Measurements from ENCODE around the gene TTC39C.
A peak's percentile ranks its signal among the peaks of the same experiment; 100 is the strongest.

The TTC39C gene

GRCh38 chr18:24168496-24168895, 153.9 kb downstream of the TTC39C start:
- no peaks in the 10 kb centered on the region for H3K9me3 ChIP-seq (ENCODE audit: control extremely low read depth in 1 of 5, control insufficient read depth in 4 of 5, insufficient read depth in 2 of 5, low read depth in 1 of 5, low read length in 4 of 5)
- no peak overlapping the region for H3K4me3 ChIP-seq (ENCODE audit: control insufficient read depth in 1 of 7, extremely low read depth in 1 of 7, insufficient read depth in 4 of 7, low read depth in 2 of 7, low read length in 6 of 7)
- DNase-seq: no peak
- no peak overlapping the region for H3K27ac ChIP-seq (ENCODE audit: insufficient read depth in 1 of 2, low read depth in 1 of 2, low read length in 2 of 2, poor library complexity in 1 of 2, severe bottlenecking in 2 of 2)
- peaks cover 10 to 39% (median 26%) of the 10 kb centered on the region in 4 experiments for H3K36me3 ChIP-seq (ENCODE audit: control insufficient read depth in 4 of 4, insufficient read depth in 4 of 4, low read length in 3 of 4)
- H3K4me1 ChIP-seq (ENCODE audit: control extremely low read depth in 1 of 4, control insufficient read depth in 4 of 4, insufficient read depth in 4 of 4, low read length in 3 of 4): no peaks in the 10 kb centered on the region
- 91% methylated on average over 4 of the region's 7 CpGs for WGBS (ENCODE audit: insufficient coverage)
- no peaks in the 10 kb centered on the region for H3K27me3 ChIP-seq (replicated peaks in 2 of 5; ENCODE audit: control insufficient read depth in 4 of 5, insufficient read depth in 5 of 5, low read length in 4 of 5)
- POLR2A ChIA-PET: no interaction called here
- CTCF ChIA-PET: no interaction called here

GRCh38 chr18:24170360-24170759, 155.8 kb downstream of the TTC39C start:
- Histone ChIP-seq H3K4me3 (ENCODE audit: control insufficient read depth in 1 of 7, extremely low read depth in 1 of 7, insufficient read depth in 4 of 7, low read depth in 2 of 7, low read length in 6 of 7) (no peak overlapping the region), H3K27me3 (replicated peaks in 2 of 5; ENCODE audit: control insufficient read depth in 4 of 5, insufficient read depth in 5 of 5, low read length in 4 of 5) (no peaks in the 10 kb centered on the region), H3K4me1 (ENCODE audit: control extremely low read depth in 1 of 4, control insufficient read depth in 4 of 4, insufficient read depth in 4 of 4, low read length in 3 of 4) (no peaks in the 10 kb centered on the region), H3K9me3 (ENCODE audit: control extremely low read depth in 1 of 5, control insufficient read depth in 4 of 5, insufficient read depth in 2 of 5, low read depth in 1 of 5, low read length in 4 of 5) (no peaks in the 10 kb centered on the region), H3K27ac (ENCODE audit: insufficient read depth in 1 of 2, low read depth in 1 of 2, low read length in 2 of 2, poor library complexity in 1 of 2, severe bottlenecking in 2 of 2) (no peak overlapping the region), H3K36me3 (ENCODE audit: control insufficient read depth in 4 of 4, insufficient read depth in 4 of 4, low read length in 3 of 4) (peaks cover 13 to 37% (median 21%) of the 10 kb centered on the region in 4 experiments)
- ChIA-PET CTCF (no interaction called here), POLR2A (no interaction called here)
- DNase-seq: no peak
- 97% methylated on average over 7 of the region's 8 CpGs for WGBS (ENCODE audit: insufficient coverage)

DNA sequence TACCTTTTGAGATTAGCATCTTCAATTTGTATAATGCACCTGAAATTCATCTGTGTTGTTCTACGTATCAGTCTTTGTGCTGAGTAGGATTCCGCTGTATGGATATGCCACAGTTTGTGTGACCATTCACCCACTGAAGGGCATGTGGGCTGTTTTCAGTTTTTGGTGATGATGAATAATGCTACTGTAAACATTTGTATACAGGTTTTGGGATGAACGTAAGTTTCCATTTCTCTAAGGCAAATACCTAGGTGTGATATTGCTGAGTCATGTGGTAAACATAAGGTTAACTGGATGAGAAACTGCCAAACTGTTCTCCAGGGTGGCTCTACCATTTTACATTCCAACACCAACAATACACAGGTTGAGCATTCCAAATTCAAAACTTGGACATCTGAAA, 159.4 kb downstream of the TTC39C start:
- no peaks in the 10 kb centered on the region for H3K27me3 ChIP-seq (replicated peaks in 2 of 5; ENCODE audit: control insufficient read depth in 4 of 5, insufficient read depth in 5 of 5, low read length in 4 of 5)
- H3K36me3 ChIP-seq (ENCODE audit: control insufficient read depth in 4 of 4, insufficient read depth in 4 of 4, low read length in 3 of 4): peaks cover 13 to 19% (median 14%) of the 10 kb centered on the region in 4 experiments
- no peaks in the 10 kb centered on the region for H3K9me3 ChIP-seq (ENCODE audit: control extremely low read depth in 1 of 5, control insufficient read depth in 4 of 5, insufficient read depth in 2 of 5, low read depth in 1 of 5, low read length in 4 of 5)
- no peak for DNase-seq
- POLR2A ChIA-PET: no interaction called here
- H3K27ac ChIP-seq (ENCODE audit: insufficient read depth in 1 of 2, low read depth in 1 of 2, low read length in 2 of 2, poor library complexity in 1 of 2, severe bottlenecking in 2 of 2): no peak overlapping the region
- H3K4me3 ChIP-seq (ENCODE audit: control insufficient read depth in 1 of 7, extremely low read depth in 1 of 7, insufficient read depth in 4 of 7, low read depth in 2 of 7, low read length in 6 of 7): no peak overlapping the region
- H3K4me1 ChIP-seq (ENCODE audit: control extremely low read depth in 1 of 4, control insufficient read depth in 4 of 4, insufficient read depth in 4 of 4, low read length in 3 of 4): peaks cover 0 to 2% (median 0%) of the 10 kb centered on the region in 4 experiments
- 92% methylated on average over 2 of the region's 3 CpGs for WGBS (ENCODE audit: insufficient coverage)
- CTCF ChIA-PET: no interaction called here

GRCh38 chr18:24176727-24177416, 162.3 kb downstream of the TTC39C start:
- POLR2A ChIA-PET: interaction anchor here (1.1 kb wide), 1 partner anchor 15 kb away, joined by 3 read pairs; no protein-coding TSS in a partner anchor
- peaks cover 0 to 2% (median 0%) of the 10 kb centered on the region in 4 experiments for H3K4me1 ChIP-seq (ENCODE audit: control extremely low read depth in 1 of 4, control insufficient read depth in 4 of 4, insufficient read depth in 4 of 4, low read length in 3 of 4)
- no peak overlapping the region for H3K27ac ChIP-seq (ENCODE audit: insufficient read depth in 1 of 2, low read depth in 1 of 2, low read length in 2 of 2, poor library complexity in 1 of 2, severe bottlenecking in 2 of 2)
- H3K27me3 ChIP-seq (replicated peaks in 2 of 5; ENCODE audit: control insufficient read depth in 4 of 5, insufficient read depth in 5 of 5, low read length in 4 of 5): no peaks in the 10 kb centered on the region
- H3K9me3 ChIP-seq (ENCODE audit: control extremely low read depth in 1 of 5, control insufficient read depth in 4 of 5, insufficient read depth in 2 of 5, low read depth in 1 of 5, low read length in 4 of 5): no peaks in the 10 kb centered on the region
- CTCF ChIA-PET: interaction anchor here (0.7 to 2.5 kb wide), 10 partner anchors 12 to 312 kb away, joined by 3 to 19 read pairs (median 4); partner anchors contain the start of gene CABYR
- no peak overlapping the region for H3K4me3 ChIP-seq (ENCODE audit: control insufficient read depth in 1 of 7, extremely low read depth in 1 of 7, insufficient read depth in 4 of 7, low read depth in 2 of 7, low read length in 6 of 7)
- WGBS (ENCODE audit: insufficient coverage): 89% methylated on average over 6 of the region's 7 CpGs
- peak; percentile 54 to 71 (median 67) for DNase-seq
- peaks cover 8 to 27% (median 11%) of the 10 kb centered on the region in 4 experiments for H3K36me3 ChIP-seq (ENCODE audit: control insufficient read depth in 4 of 4, insufficient read depth in 4 of 4, low read length in 3 of 4)

GRCh38 chr18:24177499-24178133, 163.1 kb downstream of the TTC39C start:
- WGBS (ENCODE audit: insufficient coverage): 85% methylated on average over 2 of the region's 5 CpGs
- Histone ChIP-seq H3K9me3 (ENCODE audit: control extremely low read depth in 1 of 5, control insufficient read depth in 4 of 5, insufficient read depth in 2 of 5, low read depth in 1 of 5, low read length in 4 of 5) (no peaks in the 10 kb centered on the region), H3K27me3 (replicated peaks in 2 of 5; ENCODE audit: control insufficient read depth in 4 of 5, insufficient read depth in 5 of 5, low read length in 4 of 5) (no peaks in the 10 kb centered on the region), H3K4me1 (ENCODE audit: control extremely low read depth in 1 of 4, control insufficient read depth in 4 of 4, insufficient read depth in 4 of 4, low read length in 3 of 4) (peaks cover 0 to 2% (median 0%) of the 10 kb centered on the region in 4 experiments), H3K36me3 (ENCODE audit: control insufficient read depth in 4 of 4, insufficient read depth in 4 of 4, low read length in 3 of 4) (peaks cover 6 to 23% (median 10%) of the 10 kb centered on the region in 4 experiments), H3K27ac (ENCODE audit: insufficient read depth in 1 of 2, low read depth in 1 of 2, low read length in 2 of 2, poor library complexity in 1 of 2, severe bottlenecking in 2 of 2) (no peak overlapping the region), H3K4me3 (ENCODE audit: control insufficient read depth in 1 of 7, extremely low read depth in 1 of 7, insufficient read depth in 4 of 7, low read depth in 2 of 7, low read length in 6 of 7) (no peak overlapping the region)
- no peak for DNase-seq
- ChIA-PET POLR2A (interaction anchor here (0.5 kb wide), 1 partner anchor 733 kb away, joined by 3 read pairs; no protein-coding TSS in a partner anchor), CTCF (interaction anchor here (1.2 to 2.5 kb wide), 8 partner anchors 11 to 312 kb away, joined by 3 to 19 read pairs (median 4); partner anchors contain the start of gene CABYR)

DNA sequence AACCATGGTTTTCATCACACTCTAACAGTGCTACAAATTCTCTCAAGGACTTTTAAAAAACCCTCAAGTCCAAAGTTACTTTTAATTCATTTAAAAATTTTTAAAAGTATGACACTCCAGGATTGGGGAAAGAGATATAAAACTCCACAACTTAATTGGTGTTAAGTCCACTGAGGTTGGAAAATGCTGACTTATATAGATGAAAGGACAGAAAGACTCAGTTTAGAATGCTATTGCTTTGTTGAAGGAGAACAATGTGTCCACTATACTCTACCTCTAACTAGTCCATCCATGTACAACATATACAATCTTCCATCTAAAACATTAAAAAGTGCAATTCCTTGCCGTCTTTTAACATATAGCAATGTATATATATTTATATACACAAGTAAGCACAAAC, 165.5 kb downstream of the TTC39C start:
- Histone ChIP-seq H3K9me3 (ENCODE audit: control extremely low read depth in 1 of 5, control insufficient read depth in 4 of 5, insufficient read depth in 2 of 5, low read depth in 1 of 5, low read length in 4 of 5) (no peaks in the 10 kb centered on the region), H3K4me3 (ENCODE audit: control insufficient read depth in 1 of 7, extremely low read depth in 1 of 7, insufficient read depth in 4 of 7, low read depth in 2 of 7, low read length in 6 of 7) (no peak overlapping the region), H3K36me3 (ENCODE audit: control insufficient read depth in 4 of 4, insufficient read depth in 4 of 4, low read length in 3 of 4) (peaks cover 0 to 16% (median 8%) of the 10 kb centered on the region in 4 experiments), H3K4me1 (ENCODE audit: control extremely low read depth in 1 of 4, control insufficient read depth in 4 of 4, insufficient read depth in 4 of 4, low read length in 3 of 4) (peaks cover 0 to 2% (median 0%) of the 10 kb centered on the region in 4 experiments), H3K27me3 (replicated peaks in 2 of 5; ENCODE audit: control insufficient read depth in 4 of 5, insufficient read depth in 5 of 5, low read length in 4 of 5) (no peaks in the 10 kb centered on the region), H3K27ac (ENCODE audit: insufficient read depth in 1 of 2, low read depth in 1 of 2, low read length in 2 of 2, poor library complexity in 1 of 2, severe bottlenecking in 2 of 2) (no peak overlapping the region)
- no CpG with 5 or more reads among the region's 1 CpG for WGBS (ENCODE audit: insufficient coverage)
- no peak for DNase-seq
- ChIA-PET POLR2A (no interaction called here), CTCF (interaction anchor here (1.3 to 1.5 kb wide), 2 partner anchors 10 to 309 kb away, joined by 3 to 4 read pairs; no protein-coding TSS in a partner anchor)

- no peaks in the 10 kb centered on the region for H3K9me3 ChIP-seq (ENCODE audit: control extremely low read depth in 1 of 5, control insufficient read depth in 4 of 5, insufficient read depth in 2 of 5, low read depth in 1 of 5, low read length in 4 of 5)
- H3K4me3 ChIP-seq (ENCODE audit: control insufficient read depth in 1 of 7, extremely low read depth in 1 of 7, insufficient read depth in 4 of 7, low read depth in 2 of 7, low read length in 6 of 7): no peak overlapping the region
- H3K36me3 ChIP-seq (ENCODE audit: control insufficient read depth in 4 of 4, insufficient read depth in 4 of 4, low read length in 3 of 4): peaks cover 0 to 12% (median 7%) of the 10 kb centered on the region in 4 experiments
- POLR2A ChIA-PET: no interaction called here
- CTCF ChIA-PET: no interaction called here
- no peak for DNase-seq
- no peaks in the 10 kb centered on the region for H3K27me3 ChIP-seq (replicated peaks in 2 of 5; ENCODE audit: control insufficient read depth in 4 of 5, insufficient read depth in 5 of 5, low read length in 4 of 5)
- no CpG with 5 or more reads among the region's 2 CpGs for WGBS (ENCODE audit: insufficient coverage)
- H3K27ac ChIP-seq (ENCODE audit: insufficient read depth in 1 of 2, low read depth in 1 of 2, low read length in 2 of 2, poor library complexity in 1 of 2, severe bottlenecking in 2 of 2): no peak overlapping the region
- H3K4me1 ChIP-seq (ENCODE audit: control extremely low read depth in 1 of 4, control insufficient read depth in 4 of 4, insufficient read depth in 4 of 4, low read length in 3 of 4): peaks cover 0 to 2% (median 0%) of the 10 kb centered on the region in 4 experiments
These were observed 167.3 kb downstream of the TTC39C start for GRCh38 chr18:24181806-24182205.

All from common myeloid progenitor, CD34-positive (primary cell).